ENCODE results near the gene COL17A1.

DNA sequence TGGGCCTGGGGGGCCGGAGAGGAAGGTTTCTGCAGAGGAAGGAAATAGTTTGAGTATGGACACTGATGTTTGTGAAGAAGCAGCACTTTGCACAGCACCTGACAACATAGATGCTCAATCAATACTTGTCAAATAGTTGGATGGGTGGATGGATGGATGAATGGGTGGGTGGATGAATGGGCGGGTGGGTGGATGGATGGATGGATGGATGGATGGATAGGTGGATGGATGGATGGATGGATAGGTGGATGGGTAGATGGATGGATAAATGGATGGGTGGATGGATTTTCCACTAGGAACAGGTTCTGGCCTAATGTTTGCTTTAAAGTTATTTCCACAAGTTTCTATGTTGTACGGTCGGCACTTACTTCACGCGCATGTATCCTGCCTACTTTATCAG, 45.3 kb downstream of the COL17A1 start:
- TF ChIP-seq EP300 (IDR thresholded peaks at IDR 0.05), result no peak
- TF ChIP-seq CTCF (IDR thresholded peaks at IDR 0.05), result no peak
- TF ChIP-seq POLR2A (IDR thresholded peaks at IDR 0.05), result no peak
